GM21423 (cell line): Measurements from ENCODE around the gene SLC6A20.

Experiments
- ATAC-seq: cut with Tn5 transposase; IDR thresholded peaks from one replicate; pipeline ENCODE4 v1.9.1; 2021; ENCODE audit warnings: mild to moderate bottlenecking, moderate library complexity; ENCODE audit not compliant: unreplicated experiment

The SLC6A20 gene

GRCh38 chr3:45781271-45781670 is 15.1 kb downstream of the SLC6A20 start:
- no peak for ATAC-seq

GRCh38 chr3:45779746-45780735 is 16.3 kb downstream of the SLC6A20 start:
- no peak for ATAC-seq

GRCh38 chr3:45778761-45779201 is 17.6 kb downstream of the SLC6A20 start:
- ATAC-seq, result no peak

- ATAC-seq, result no peak
Observed at GRCh38 chr3:45777746-45778386, 18.5 kb downstream of the SLC6A20 start.

- ATAC-seq, result no peak
Observed at GRCh38 chr3:45777111-45777745, 19.1 kb downstream of the SLC6A20 start.

GRCh38 chr3:45776611-45777010 is 19.7 kb downstream of the SLC6A20 start:
- no peak for ATAC-seq

- ATAC-seq, result no peak
Observed at GRCh38 chr3:45776301-45776595, 20.1 kb downstream of the SLC6A20 start.

GRCh38 chr3:45775571-45776300 is 20.6 kb downstream of the SLC6A20 start:
- no peak for ATAC-seq

GRCh38 chr3:45774581-45775521 is 21.5 kb downstream of the SLC6A20 start:
- no peak for ATAC-seq

GRCh38 chr3:45773714-45774449 is 22.5 kb downstream of the SLC6A20 start:
- ATAC-seq, result no peak

GRCh38 chr3:45773072-45773471 is 23.3 kb downstream of the SLC6A20 start:
- no peak for ATAC-seq

- ATAC-seq, result no peak
Observed at GRCh38 chr3:45772341-45773035, 23.8 kb downstream of the SLC6A20 start.

GRCh38 chr3:45771831-45772230 is 24.5 kb downstream of the SLC6A20 start:
- no peak for ATAC-seq

GRCh38 chr3:45771166-45771775 is 25.1 kb downstream of the SLC6A20 start:
- ATAC-seq, result no peak

- ATAC-seq, result no peak
Observed at GRCh38 chr3:45765958-45766357, 30.4 kb downstream of the SLC6A20 start.

- no peak for ATAC-seq
Observed at GRCh38 chr3:45765266-45765851, 31.0 kb downstream of the SLC6A20 start.

GRCh38 chr3:45763303-45763675 is 33.0 kb downstream of the SLC6A20 start:
- no peak for ATAC-seq
